ENCODE data around the gene SHROOM4. TPM values are rescaled to one million over a fixed set of nuclear protein-coding genes. Genes with fewer than 3 reads are reported as not detected.
A peak's percentile ranks its signal among the peaks of the same experiment; 100 is the strongest.

The SHROOM4 gene
- total RNA-seq, 1 donor from 2014 or later = 8.9 TPM

DNA sequence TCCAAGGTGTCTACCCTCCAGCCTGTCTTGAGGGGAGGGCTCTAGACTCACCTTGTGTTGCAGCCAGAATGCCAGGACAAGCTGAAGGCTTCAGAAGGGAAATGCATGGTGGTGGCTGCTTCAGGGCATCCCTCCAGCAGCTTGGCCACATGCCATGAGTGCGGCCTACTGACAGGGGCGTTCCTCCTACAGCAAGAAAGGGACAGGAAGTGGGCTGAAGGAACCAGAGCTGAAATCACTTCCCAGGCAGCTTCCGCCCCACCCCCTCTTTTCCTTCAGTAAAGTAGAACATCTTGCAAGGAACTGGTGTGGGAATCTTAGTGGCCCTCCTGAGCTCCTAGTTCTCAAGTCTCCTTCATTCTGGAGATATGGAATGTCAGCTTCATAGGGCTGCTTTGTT lies 175.9 kb downstream of the SHROOM4 start:
- ATAC-seq = peak; percentile 62

GRCh38 chrX:50635817-50636365 lies 178.1 kb downstream of the SHROOM4 start:
- ATAC-seq (no peak), DNase-seq (peak; percentile 39)
- intact Hi-C loops (cut with micrococcal nuclease) = no loop called here

More for the DNA sequence above, 175.9 kb downstream of the SHROOM4 start:
- intact Hi-C loops (cut with micrococcal nuclease) = no loop called here
- DNase-seq = peak; percentile 64

DNA sequence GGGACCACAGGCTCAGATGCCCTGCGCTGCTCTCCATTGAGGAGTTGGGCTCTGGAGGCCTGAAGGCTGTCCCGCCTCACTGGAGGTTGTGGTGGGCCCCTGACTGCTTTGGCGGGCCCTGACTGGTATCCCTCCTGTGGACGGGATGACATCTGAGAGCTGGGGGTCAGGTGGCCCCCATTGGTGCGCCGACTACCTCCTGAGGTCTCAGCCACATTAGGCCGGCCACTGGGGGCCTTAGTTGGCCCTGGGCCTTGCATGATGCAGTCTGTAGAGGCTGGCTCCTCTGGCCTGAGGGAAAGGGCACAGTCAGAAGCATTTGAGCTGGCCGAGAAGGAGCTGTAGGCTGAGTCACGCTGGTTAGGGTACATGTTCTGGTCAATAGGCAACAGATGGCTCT lies 178.8 kb downstream of the SHROOM4 start:
- intact Hi-C loops (cut with micrococcal nuclease) = no loop called here
- ATAC-seq (no peak), DNase-seq (no peak)

DNA sequence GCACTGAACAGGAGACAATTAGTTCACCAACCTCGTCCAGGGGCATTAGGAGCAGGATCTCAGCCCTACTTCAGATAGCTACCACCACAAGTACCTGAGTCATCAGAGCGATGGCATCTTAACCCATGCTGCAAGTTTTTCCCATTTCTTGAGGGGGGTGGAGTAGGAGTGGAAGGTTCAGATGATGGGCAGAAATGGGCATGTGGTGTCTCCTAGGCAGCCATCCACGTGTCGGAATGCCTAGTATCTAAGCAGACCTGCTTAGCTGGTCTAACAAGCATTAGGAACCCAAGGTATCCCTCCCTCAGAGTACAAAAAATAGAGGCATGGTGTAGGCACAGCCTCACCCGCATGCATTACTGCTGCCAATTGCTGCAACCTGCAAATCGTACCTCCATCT lies 184.2 kb downstream of the SHROOM4 start:
- intact Hi-C loops (cut with micrococcal nuclease) = no loop called here
- ATAC-seq (no peak), DNase-seq (no peak)

GRCh38 chrX:50627696-50628095 lies 186.3 kb downstream of the SHROOM4 start:
- intact Hi-C loops (cut with micrococcal nuclease) = no loop called here
- ATAC-seq (no peak), DNase-seq (no peak)

- ATAC-seq = no peak
- intact Hi-C loops (cut with micrococcal nuclease) = no loop called here
- no peak for DNase-seq
Observed at GRCh38 chrX:50626432-50626831, 187.6 kb downstream of the SHROOM4 start.

DNA sequence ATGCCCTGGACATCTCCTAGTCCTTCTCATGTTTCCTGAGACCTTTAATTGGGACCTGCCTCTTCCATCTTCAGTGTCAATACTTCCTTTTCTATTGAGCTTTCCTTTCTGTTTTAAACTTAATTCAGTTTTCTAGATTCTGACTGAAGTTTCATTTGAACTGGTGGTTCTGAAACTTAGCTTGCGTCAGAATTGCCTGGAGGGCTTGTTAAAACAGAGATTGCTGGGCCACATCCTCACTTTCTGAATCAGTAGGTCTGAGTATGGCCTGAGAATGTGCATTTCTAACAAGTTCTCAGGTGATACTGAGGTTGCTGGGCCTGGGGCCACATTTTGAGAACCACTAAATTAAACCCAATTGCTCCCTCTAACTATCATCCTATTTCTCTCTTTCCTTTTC lies 191.2 kb downstream of the SHROOM4 start:
- intact Hi-C loops (cut with micrococcal nuclease) = no loop called here
- no peak for DNase-seq
- ATAC-seq = no peak

DNA sequence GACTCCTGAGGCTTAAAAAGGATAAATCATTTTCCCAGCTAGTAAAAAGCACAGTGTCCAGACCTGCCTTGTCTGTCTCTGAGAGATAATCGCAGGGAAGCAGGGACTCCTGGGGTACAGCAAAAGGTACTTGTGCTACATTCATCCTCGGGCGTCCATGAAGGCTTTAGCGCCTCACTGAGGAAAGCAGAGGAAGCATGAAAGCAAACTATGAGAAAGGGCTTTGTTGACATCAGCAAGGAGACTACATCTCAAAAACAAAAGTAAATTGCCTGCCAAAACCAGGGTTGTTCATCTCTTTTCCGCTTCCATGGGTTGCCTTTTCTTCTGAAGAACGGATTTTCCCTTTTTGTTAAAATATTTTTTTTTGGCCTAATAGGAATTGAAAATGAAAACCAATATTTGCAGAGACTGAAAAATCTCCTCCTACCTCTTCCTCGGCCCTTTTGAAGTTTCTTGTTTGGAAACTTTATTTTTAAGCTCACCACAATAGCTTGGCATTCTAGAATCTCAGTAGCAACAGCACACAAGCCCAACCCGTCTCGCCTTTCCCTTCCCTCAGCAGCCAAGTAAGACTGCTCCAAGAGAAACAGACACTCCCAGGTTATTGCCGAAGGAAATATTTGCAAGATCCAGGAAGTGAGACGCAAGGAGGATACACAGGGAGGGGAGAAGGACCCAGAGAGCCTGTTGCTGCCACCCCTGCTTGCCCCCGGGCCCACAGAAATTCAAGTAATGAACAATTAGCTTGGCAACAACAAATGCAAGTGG lies 195.0 kb downstream of the SHROOM4 start:
- ATAC-seq (peak; percentile 44), DNase-seq (no peak)
- intact Hi-C loops (cut with micrococcal nuclease) = no loop called here

DNA sequence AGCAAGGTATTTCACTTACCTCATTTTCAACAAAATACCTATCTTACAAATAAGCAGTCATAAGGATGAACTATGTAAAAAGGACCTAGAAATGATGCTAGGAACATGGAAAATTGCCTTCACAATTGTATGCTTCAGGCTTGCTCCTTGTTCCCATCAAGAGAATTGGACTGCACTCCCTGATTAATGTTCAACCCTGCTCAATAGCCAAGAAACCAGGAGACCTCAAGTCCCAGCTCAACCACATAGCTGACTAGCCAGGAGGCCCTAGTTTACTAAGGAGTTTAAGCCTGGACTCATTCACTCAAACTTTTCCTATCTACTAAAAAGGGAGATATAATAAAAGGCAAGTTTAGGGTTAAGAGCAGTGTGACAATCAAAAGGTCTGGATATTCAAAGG lies 196.8 kb downstream of the SHROOM4 start:
- no peak for ATAC-seq
- no peak for DNase-seq
- intact Hi-C loops (cut with micrococcal nuclease) = no loop called here

DNA sequence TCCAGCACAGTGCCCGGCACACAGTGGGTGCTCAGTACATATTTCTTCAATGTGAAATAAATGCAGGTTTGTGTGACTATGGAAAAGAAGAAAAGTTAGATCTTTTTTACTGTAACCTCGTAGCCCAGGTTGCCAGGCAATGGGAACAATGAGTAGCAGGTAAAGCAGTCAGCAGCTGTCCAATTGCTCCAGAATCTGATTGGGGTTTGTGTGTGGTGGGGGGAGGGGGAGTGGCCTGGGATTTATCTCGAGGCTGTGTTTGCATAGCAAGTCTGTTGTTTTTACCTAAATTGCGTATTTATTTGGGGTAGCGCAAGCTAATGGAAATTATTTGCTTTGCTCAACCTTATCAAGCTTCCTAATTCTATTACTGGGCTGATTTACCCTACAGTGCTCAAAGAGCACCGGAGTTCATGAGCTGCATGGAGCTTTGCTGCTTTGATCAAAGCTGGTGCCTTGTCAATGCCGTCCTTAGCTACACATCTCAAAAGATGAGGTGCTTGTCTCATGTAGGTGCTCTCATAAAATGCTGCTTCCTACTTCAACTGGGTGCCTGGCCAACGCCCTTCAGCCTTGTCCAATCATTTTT lies 198.3 kb downstream of the SHROOM4 start:
- ATAC-seq = no peak
- intact Hi-C loops (cut with micrococcal nuclease) = no loop called here
- no peak for DNase-seq

DNA sequence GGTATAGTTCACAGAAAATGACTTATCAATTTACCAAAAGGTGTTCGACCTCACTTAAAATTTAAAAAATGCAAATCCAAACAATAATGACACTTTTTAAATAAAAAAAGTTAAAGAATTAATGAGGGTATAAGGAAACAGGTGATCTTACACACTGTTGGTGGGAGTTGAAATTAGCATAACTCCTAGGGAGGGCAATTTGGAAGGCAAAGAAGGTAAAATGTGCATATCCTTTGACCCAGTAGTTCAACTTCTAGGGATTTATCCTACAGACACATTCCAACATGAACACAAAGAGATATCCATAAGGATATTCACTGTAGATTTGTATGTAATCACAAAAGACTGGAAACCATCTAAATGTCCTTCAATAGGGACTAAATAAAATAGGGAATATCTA lies 199.5 kb downstream of the SHROOM4 start:
- DNase-seq (no peak), ATAC-seq (no peak)
- intact Hi-C loops (cut with micrococcal nuclease) = no loop called here

DNA sequence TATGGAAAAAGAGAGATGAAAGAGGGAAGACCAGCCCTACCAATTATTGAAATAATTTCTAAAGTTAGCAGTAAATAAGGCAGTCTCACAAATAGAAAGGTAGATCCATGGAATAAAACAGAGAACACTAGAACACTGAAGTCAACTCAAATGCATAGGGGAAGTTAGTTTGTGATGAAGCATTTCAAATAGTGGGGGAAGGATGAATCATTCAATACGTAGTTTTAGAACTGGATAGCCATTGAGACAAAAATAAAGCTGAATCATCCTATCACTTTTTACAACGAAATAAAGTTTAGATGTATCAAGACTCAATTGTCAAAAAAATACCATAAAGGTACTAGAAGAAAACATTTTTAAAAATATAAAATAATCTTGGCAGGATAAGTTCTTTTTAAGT lies 200.1 kb downstream of the SHROOM4 start:
- ATAC-seq = no peak
- no peak for DNase-seq
- intact Hi-C loops (cut with micrococcal nuclease) = no loop called here

DNA sequence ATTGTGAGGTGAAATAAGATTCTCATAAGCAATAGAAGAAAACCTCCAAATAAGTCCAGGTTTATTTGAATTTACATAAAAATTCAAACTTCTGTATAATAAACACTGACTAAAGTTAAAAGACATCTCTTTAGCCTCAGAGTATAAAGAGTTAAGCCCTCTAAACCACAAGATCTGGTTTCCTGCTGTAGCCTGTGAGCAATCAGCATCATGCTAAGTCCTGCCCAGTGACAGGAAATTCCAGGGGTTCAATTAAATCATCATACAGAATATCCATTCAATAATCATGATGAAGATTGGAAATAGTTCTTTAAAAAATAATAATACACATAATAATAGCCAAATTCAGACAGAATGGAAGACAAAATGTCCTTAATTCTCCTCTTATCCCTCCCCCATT lies 204.2 kb downstream of the SHROOM4 start:
- no peak for DNase-seq
- intact Hi-C loops (cut with micrococcal nuclease) = no loop called here
- no peak for ATAC-seq

DNA sequence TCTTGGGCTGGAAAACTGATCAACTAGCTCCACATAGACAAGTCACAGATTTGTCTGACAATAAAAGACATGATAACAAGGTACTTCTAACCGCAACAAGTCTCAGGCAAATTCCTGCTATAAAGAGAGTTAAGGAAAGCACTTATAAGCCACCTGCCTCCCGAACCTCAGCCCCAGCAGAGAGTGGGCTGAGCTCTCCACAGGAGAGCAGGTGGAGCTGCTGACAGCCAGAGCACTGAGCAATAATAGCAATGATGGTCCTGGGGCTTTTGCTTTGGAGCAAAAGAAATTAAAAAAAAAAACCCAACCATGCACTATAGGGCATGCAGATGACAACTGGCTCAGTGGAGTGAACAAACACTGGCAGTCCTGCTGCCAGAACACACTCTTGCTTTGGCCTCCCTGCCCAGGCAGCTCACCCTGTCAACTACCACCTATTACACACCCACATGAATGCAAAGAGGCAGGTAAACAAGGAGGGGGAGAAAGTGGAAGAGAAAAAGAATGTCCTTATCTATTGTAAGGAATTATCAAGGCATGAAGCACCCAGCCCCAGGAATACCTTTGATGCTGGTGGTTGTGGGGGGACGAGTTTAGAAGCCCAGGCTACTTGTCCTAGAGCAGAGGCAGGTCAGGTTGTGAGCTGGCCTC lies 207.6 kb downstream of the SHROOM4 start:
- no peak for ATAC-seq
- no peak for DNase-seq
- intact Hi-C loops (cut with micrococcal nuclease) = no loop called here

GRCh38 chrX:50596056-50596455 lies 217.9 kb downstream of the SHROOM4 start:
- intact Hi-C loops (cut with micrococcal nuclease) = no loop called here
- no peak for ATAC-seq
- no peak for DNase-seq

DNA sequence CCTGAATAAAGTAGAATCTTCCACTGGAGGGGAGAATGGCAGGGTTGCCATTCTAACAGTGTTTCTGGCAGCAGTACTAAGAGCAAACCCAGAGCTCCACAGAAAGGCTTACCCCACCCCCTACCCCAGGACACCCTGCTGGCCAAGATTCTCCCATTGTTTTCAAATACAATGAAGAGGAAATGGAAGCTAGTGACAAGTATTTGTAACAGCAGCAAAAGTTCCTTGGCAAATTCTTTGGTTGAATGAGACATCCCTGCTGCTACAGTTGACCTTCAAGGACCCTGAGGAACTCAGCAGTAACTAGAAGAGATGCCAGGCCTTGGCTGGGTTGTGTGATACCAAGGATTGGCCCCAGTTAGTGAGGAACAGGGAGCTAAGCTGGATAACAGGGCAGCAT lies 219.2 kb downstream of the SHROOM4 start:
- DNase-seq = no peak
- peak; percentile 37 for ATAC-seq

DNA sequence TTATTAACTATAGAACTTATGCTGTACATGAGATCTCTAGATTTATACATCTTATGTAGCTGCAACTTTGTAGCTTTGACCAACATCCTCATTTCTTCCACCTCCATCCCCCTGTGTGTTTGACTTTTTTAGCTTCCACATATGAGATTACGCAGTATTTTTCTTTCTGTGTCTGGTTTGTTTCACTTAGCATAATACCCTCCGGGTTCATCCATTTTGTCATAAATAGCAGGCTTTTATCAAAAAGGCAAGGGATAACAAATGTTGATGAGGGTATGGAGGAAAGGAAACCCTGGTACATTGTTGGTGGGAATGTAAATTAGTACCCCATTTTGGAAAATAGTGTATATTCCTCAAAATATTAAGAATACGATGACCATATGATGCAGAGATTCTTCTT lies 227.0 kb downstream of the SHROOM4 start:
- DNase-seq (no peak), ATAC-seq (no peak)
- intact Hi-C loops (cut with micrococcal nuclease) = no loop called here

More for the DNA sequence above, 219.2 kb downstream of the SHROOM4 start:
- intact Hi-C loops (cut with micrococcal nuclease) = no loop called here

GRCh38 chrX:50586407-50586806 lies 227.6 kb downstream of the SHROOM4 start:
- DNase-seq (no peak), ATAC-seq (no peak)
- intact Hi-C loops (cut with micrococcal nuclease) = no loop called here

- ATAC-seq = no peak
- DNase-seq = no peak
- intact Hi-C loops (cut with micrococcal nuclease) = no loop called here
Observed at GRCh38 chrX:50581405-50581804, 232.6 kb downstream of the SHROOM4 start.

DNA sequence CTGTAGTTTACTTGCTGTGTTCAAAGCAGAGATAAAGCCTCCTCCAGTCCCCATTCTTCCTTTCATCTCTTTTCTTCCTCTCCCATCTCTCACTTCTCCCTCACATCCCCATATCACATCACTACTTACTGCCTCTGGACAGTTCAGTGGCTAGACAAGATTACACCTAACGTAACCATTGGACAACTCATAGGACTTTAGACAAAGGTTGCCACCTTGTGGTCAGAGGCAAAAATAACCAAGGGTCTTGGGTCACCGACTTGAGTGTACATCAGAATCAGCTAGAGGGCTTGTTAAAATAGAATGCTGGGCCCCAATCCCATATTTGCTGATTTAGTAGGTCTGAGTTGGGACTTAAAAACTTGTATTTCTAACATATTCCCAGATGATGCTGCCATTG lies 234.0 kb downstream of the SHROOM4 start:
- no peak for DNase-seq
- no peak for ATAC-seq
- intact Hi-C loops (cut with micrococcal nuclease) = no loop called here
